SU-DHL-6 (cell line): ENCODE results near the gene SLC2A4RG.

ENCODE experiments used
- H2AFZ ChIP-seq: fragments of 200-600 bp; sonication (generic); 2 replicates; pipeline ENCODE4 v1.6.1; 2014; ENCODE audit warnings: low read depth, mild to moderate bottlenecking, moderate library complexity, mixed read lengths, antibody characterized with exemption, low read length; ENCODE audit not compliant: severe bottlenecking
- H3F3A ChIP-seq: fragments of 200-600 bp; shearing (Covaris generic); 2 replicates; pipeline ENCODE4 v1.6.0; 2016; ENCODE audit warnings: antibody characterized with exemption, mild to moderate bottlenecking; ENCODE audit not compliant: insufficient read depth
- H3K27ac ChIP-seq: fragments of 200-600 bp; sonication (generic); 2 replicates; pipeline ENCODE4 v1.5.1; 2016; ENCODE audit warnings: low read depth, mild to moderate bottlenecking, low read length, moderate library complexity, mixed read lengths
- H3K27me3 ChIP-seq: fragments of 200-600 bp; sonication (generic), shearing (Covaris generic); 2 replicates; pipeline ENCODE4 v1.6.0; 2014; ENCODE audit warnings: mild to moderate bottlenecking, low read length
- H3K36me3 ChIP-seq: fragments of 200-600 bp; sonication (generic); 2 replicates; pipeline ENCODE4 v1.6.1; 2014; ENCODE audit warnings: mild to moderate bottlenecking, low read length, mixed read lengths
- H3K4me2 ChIP-seq: fragments of 300-600, 200-600 bp; shearing (Covaris generic), sonication (generic); 2 replicates; pipeline ENCODE4 v1.6.0; 2014; ENCODE audit warnings: low read length, low read depth, mild to moderate bottlenecking; ENCODE audit not compliant: poor library complexity, severe bottlenecking
- H3K4me3 ChIP-seq: fragments of 200-600 bp; sonication (generic); 2 replicates; pipeline ENCODE4 v1.5.1; 2014; ENCODE audit warnings: antibody characterized with exemption, low read length, mild to moderate bottlenecking, mixed read lengths; ENCODE audit not compliant: insufficient read depth, poor library complexity, severe bottlenecking
- H3K79me2 ChIP-seq: fragments of 200-600 bp; sonication (generic); 2 replicates; pipeline ENCODE4 v1.6.1; 2014; ENCODE audit warnings: mild to moderate bottlenecking, low read length, moderate library complexity; ENCODE audit not compliant: insufficient read depth
- H3K9ac ChIP-seq: fragments of 200-600 bp; sonication (generic); 2 replicates; pipeline ENCODE4 v1.7.0; 2014; ENCODE audit warnings: mild to moderate bottlenecking, low read length
- H3K9me2 ChIP-seq: fragments of 200-600 bp; sonication (generic); replicated peaks from 2 replicates; pipeline ENCODE4 v1.6.1; 2014; ENCODE audit warnings: low read length; ENCODE audit not compliant: insufficient read depth
- H3K9me3 ChIP-seq: fragments of 200-600 bp; sonication (generic); 2 replicates; pipeline ENCODE4 v1.6.1; 2014; ENCODE audit warnings: low read length, mixed read lengths; ENCODE audit not compliant: insufficient read depth
- H4K20me1 ChIP-seq: fragments of 200-600 bp; sonication (generic); 2 replicates; pipeline ENCODE4 v1.6.1; 2014; ENCODE audit warnings: low read depth, mild to moderate bottlenecking, antibody characterized with exemption, low read length, moderate library complexity, mixed read lengths
- CTCF ChIP-seq: fragments of 200-600 bp; sonication (generic); IDR thresholded peaks from one replicate; pipeline ENCODE4 v1.5.1; 2017; ENCODE audit warnings: antibody characterized with exemption, mild to moderate bottlenecking, low read length, moderate library complexity; ENCODE audit not compliant: insufficient read depth, poor library complexity, severe bottlenecking
- EZH2phosphoT487 ChIP-seq: fragments of 200-600 bp; sonication (generic), shearing (Covaris generic); conservative IDR thresholded peaks from 2 replicates; pipeline ENCODE4 v1.6.1; 2018; ENCODE audit warnings: mild to moderate bottlenecking, antibody characterized with exemption, low read length, moderate library complexity, mixed read lengths

SLC2A4RG gene

GRCh38 chr20:63748934-63749270, 9.3 kb downstream of the SLC2A4RG start:
- H3F3A ChIP-seq, result peaks cover 6% of the 10 kb centered on the region; the same call in 1 of the 2 replicates

GRCh38 chr20:63749597-63750508, 10.3 kb downstream of the SLC2A4RG start:
- Histone ChIP-seq H3K4me2 (no peak overlapping the region), H3K9me3 (no peaks in the 10 kb centered on the region), H3K4me3 (no peak overlapping the region), H3K36me3 (no peaks in the 10 kb centered on the region), H4K20me1 (no peaks in the 10 kb centered on the region), H3K9ac (no peak overlapping the region), H3K79me2 (no peaks in the 10 kb centered on the region), H3F3A (no peaks in the 10 kb centered on the region), H2AFZ (no peak overlapping the region), H3K27ac (no peak overlapping the region), H3K27me3 (no peaks in the 10 kb centered on the region), H3K9me2 (no peaks in the 10 kb centered on the region)
- TF ChIP-seq CTCF (no peak), EZH2phosphoT487 (no peak)

More at GRCh38 chr20:63748934-63749270, 9.3 kb downstream of the SLC2A4RG start:
- Histone ChIP-seq H2AFZ (no peak overlapping the region), H3K9me3 (no peaks in the 10 kb centered on the region), H3K27ac (no peak overlapping the region), H4K20me1 (no peaks in the 10 kb centered on the region), H3K79me2 (no peaks in the 10 kb centered on the region), H3K36me3 (no peaks in the 10 kb centered on the region), H3K4me2 (no peak overlapping the region), H3K4me3 (no peak overlapping the region), H3K27me3 (no peaks in the 10 kb centered on the region), H3K9me2 (no peaks in the 10 kb centered on the region), H3K9ac (no peak overlapping the region)
- TF ChIP-seq CTCF (no peak), EZH2phosphoT487 (no peak)

- H3K4me2 ChIP-seq, result no peak overlapping the region
- H3K9ac ChIP-seq, result no peak overlapping the region
- no peak overlapping the region for H2AFZ ChIP-seq
Observed at GRCh38 chr20:63750807-63751470, 11.4 kb downstream of the SLC2A4RG start.

More at GRCh38 chr20:63750807-63751470, 11.4 kb downstream of the SLC2A4RG start:
- TF ChIP-seq CTCF, result no peak
- no peak for TF ChIP-seq EZH2phosphoT487
- no peaks in the 10 kb centered on the region for H3K36me3 ChIP-seq
- no peaks in the 10 kb centered on the region for H3F3A ChIP-seq
- H3K9me2 ChIP-seq, result no peaks in the 10 kb centered on the region
- no peak overlapping the region for H3K27ac ChIP-seq
- H3K79me2 ChIP-seq, result no peaks in the 10 kb centered on the region
- no peaks in the 10 kb centered on the region for H3K9me3 ChIP-seq
- no peaks in the 10 kb centered on the region for H3K27me3 ChIP-seq
- H3K4me3 ChIP-seq, result no peak overlapping the region
- H4K20me1 ChIP-seq, result no peaks in the 10 kb centered on the region
